H1 (cell line): ENCODE measurements around the gene DDX47. TPM values are rescaled to one million over a fixed set of nuclear protein-coding genes. Genes with fewer than 3 reads are reported as not detected.
A peak's percentile ranks its signal among the peaks of the same experiment; 100 is the strongest.

Experiments
- CTCF ChIA-PET: fragments of 300-600 bp; sonication (Branson Sonifier 250); formaldehyde crosslinking; loops from one replicate; lab custom pipeline; 2021; ENCODE audit not compliant: partially characterized antibody; lab: Charles Lee
- POLR2A ChIA-PET: fragments of 300-600 bp; sonication (Branson Sonifier 250); formaldehyde crosslinking; loops from one replicate; lab custom pipeline; 2021; ENCODE audit warnings: inconsistent platforms; ENCODE audit not compliant: partially characterized antibody; lab: Charles Lee
- DNase-seq, 2 experiments: peaks; one replicate each; pipeline versions ENCODE4 v3.0.0 to v3.0.0-alpha.2; 2010 to 2022; ENCODE audit warnings: low spot score in 2 of 2, low read depth in 1 of 2, mixed read lengths in 1 of 2
- FAIRE-seq: peaks from 2 replicates; lab custom pipeline; 2011; peaks lifted over from hg19 to GRCh38; lab: Jason Lieb, UNC
- H2AFZ ChIP-seq: 2 replicates; pipeline ENCODE4 v1.8.1; 2012; ENCODE audit warnings: low read length, inconsistent platforms
- H2AK5ac ChIP-seq: 2 replicates; pipeline ENCODE4 v1.6.1; 2013; ENCODE audit warnings: low read depth, low read length
- H2BK120ac ChIP-seq: replicated peaks from 2 replicates; pipeline ENCODE3; 2013; ENCODE audit warnings: low read depth, low read length, inconsistent platforms
- H2BK12ac ChIP-seq: 2 replicates; pipeline ENCODE4 v1.6.1; 2013; ENCODE audit warnings: low read depth, low read length
- H2BK15ac ChIP-seq: 2 replicates; pipeline ENCODE4 v1.6.1; 2013; ENCODE audit warnings: low read length
- H2BK20ac ChIP-seq: 2 replicates; pipeline ENCODE4 v1.6.1; 2013; ENCODE audit warnings: low read length
- H2BK5ac ChIP-seq: 2 replicates; pipeline ENCODE4 v1.6.1; 2013; ENCODE audit warnings: low read depth, low read length
- H3K14ac ChIP-seq: 2 replicates; pipeline ENCODE4 v1.6.1; 2013; ENCODE audit warnings: inconsistent platforms; ENCODE audit not compliant: insufficient read length
- H3K18ac ChIP-seq: 2 replicates; pipeline ENCODE4 v1.6.1; 2013; ENCODE audit warnings: low read length; ENCODE audit errors: extremely low read depth
- H3K23ac ChIP-seq: 2 replicates; pipeline ENCODE4 v1.6.1; 2013; ENCODE audit warnings: inconsistent platforms; ENCODE audit not compliant: insufficient read length
- H3K23me2 ChIP-seq: 2 replicates; pipeline ENCODE4 v1.6.1; 2013; ENCODE audit warnings: low read depth, low read length
- H3K27ac ChIP-seq: 2 replicates; pipeline ENCODE4 v1.6.1; 2011; ENCODE audit warnings: low read depth, low read length, inconsistent platforms
- H3K27me3 ChIP-seq, 4 experiments: replicated peaks in 1 of 4; 1 replicate in 1 of 4; 2 replicates in 3 of 4; pipeline versions ENCODE4 v1.6.1 to v1.8.1; 2011 to 2013; ENCODE audit warnings: low read length in 3 of 4, mild to moderate bottlenecking in 3 of 4, inconsistent platforms in 2 of 4, mixed read lengths in 2 of 4, moderate library complexity in 1 of 4; ENCODE audit not compliant: control insufficient read depth in 3 of 4, insufficient read depth in 3 of 4; ENCODE audit errors: extremely low read depth in 1 of 4
- H3K36me3 ChIP-seq, 4 experiments: 2 replicates each; pipeline versions ENCODE4 v1.6.1 to v1.8.1; 2011 to 2013; ENCODE audit warnings: mild to moderate bottlenecking in 4 of 4, low read length in 3 of 4, moderate library complexity in 2 of 4, control low read depth in 1 of 4, inconsistent platforms in 1 of 4; ENCODE audit not compliant: insufficient read depth in 4 of 4, control insufficient read depth in 2 of 4
- H3K4ac ChIP-seq: replicated peaks from 2 replicates; pipeline ENCODE3; 2013; ENCODE audit warnings: low read length, low read depth, mixed read lengths, inconsistent platforms; ENCODE audit not compliant: insufficient read length
- H3K4me1 ChIP-seq, 4 experiments: replicated peaks in 1 of 4; 1 replicate in 1 of 4; 2 replicates in 3 of 4; pipeline versions ENCODE4 v1.6.1 to v1.8.1; 2011 to 2013; ENCODE audit warnings: low read length in 3 of 4, inconsistent platforms in 2 of 4, mixed read lengths in 1 of 4; ENCODE audit not compliant: insufficient read depth in 4 of 4, control insufficient read depth in 3 of 4
- H3K4me2 ChIP-seq, 2 experiments: 2 replicates each; pipeline versions ENCODE4 v1.6.1 to v1.8.1; 2011 to 2013; ENCODE audit warnings: low read depth in 2 of 2, low read length in 2 of 2, control low read depth in 1 of 2, inconsistent platforms in 1 of 2, mild to moderate bottlenecking in 1 of 2; ENCODE audit not compliant: insufficient read depth in 1 of 2
- H3K4me3 ChIP-seq, 4 experiments: fragments of 200-600, 300-600 bp in 1 of 4; sonication (generic), shearing (Covaris generic), sonication (Bioruptor Twin) in 1 of 4; 2 replicates each; pipeline versions ENCODE4 v1.5.1 to v1.8.1; 2011 to 2016; ENCODE audit warnings: low read length in 4 of 4, low read depth in 3 of 4, control low read depth in 2 of 4, inconsistent platforms in 2 of 4, mild to moderate bottlenecking in 2 of 4, mixed read lengths in 1 of 4, moderate library complexity in 1 of 4; ENCODE audit not compliant: insufficient read depth in 2 of 4; ENCODE audit errors: extremely low read depth in 1 of 4
- H3K56ac ChIP-seq: replicated peaks from 2 replicates; pipeline ENCODE3; 2013; ENCODE audit warnings: low read depth, mild to moderate bottlenecking, mixed read lengths, low read length, inconsistent platforms; ENCODE audit not compliant: insufficient read length
- H3K79me1 ChIP-seq: 2 replicates; pipeline ENCODE4 v1.6.1; 2013; ENCODE audit warnings: low read depth, low read length, control low read depth
- H3K79me2 ChIP-seq, 2 experiments: 2 replicates each; pipeline versions ENCODE4 v1.6.1 to v1.8.1; 2012 to 2013; ENCODE audit warnings: low read length in 2 of 2, mild to moderate bottlenecking in 2 of 2, inconsistent platforms in 1 of 2; ENCODE audit not compliant: insufficient read depth in 2 of 2, control insufficient read depth in 1 of 2
- H3K9ac ChIP-seq, 4 experiments: replicated peaks in 1 of 4; 1 replicate in 1 of 4; 2 replicates in 3 of 4; pipeline versions ENCODE4 v1.6.1 to v1.8.1; 2011 to 2013; ENCODE audit warnings: low read depth in 3 of 4, low read length in 3 of 4, control low read depth in 2 of 4, mild to moderate bottlenecking in 2 of 4, moderate library complexity in 2 of 4, inconsistent platforms in 1 of 4; ENCODE audit errors: extremely low read depth in 1 of 4
- H3K9me3 ChIP-seq, 2 experiments: 2 replicates each; pipeline versions ENCODE4 v1.6.1 to v1.8.1; 2012 to 2013; ENCODE audit warnings: mild to moderate bottlenecking in 2 of 2, moderate library complexity in 2 of 2, control low read depth in 1 of 2, inconsistent platforms in 1 of 2, low read depth in 1 of 2, low read length in 1 of 2, mixed read lengths in 1 of 2; ENCODE audit not compliant: insufficient read depth in 2 of 2
- H4K20me1 ChIP-seq, 2 experiments: replicated peaks in 1 of 2; 2 replicates each; pipeline versions ENCODE3 to v1.8.1; 2011 to 2013; ENCODE audit warnings: inconsistent platforms in 2 of 2, low read length in 2 of 2, mild to moderate bottlenecking in 1 of 2; ENCODE audit not compliant: insufficient read depth in 2 of 2, control insufficient read depth in 1 of 2
- H4K5ac ChIP-seq: 2 replicates; pipeline ENCODE4 v1.6.1; 2013; ENCODE audit warnings: low read length, low read depth, mixed read lengths, inconsistent platforms; ENCODE audit not compliant: insufficient read length
- H4K8ac ChIP-seq: 2 replicates; pipeline ENCODE4 v1.8.0; 2013; ENCODE audit warnings: mild to moderate bottlenecking, moderate library complexity, low read length, inconsistent platforms; ENCODE audit not compliant: insufficient read depth; ENCODE audit errors: extremely low read depth
- H4K91ac ChIP-seq: replicated peaks from 2 replicates; pipeline ENCODE3; 2013; ENCODE audit warnings: low read length, mixed read lengths, inconsistent platforms; ENCODE audit not compliant: insufficient read length
- SIX5 ChIP-seq: IDR thresholded peaks from 2 replicates; pipeline ENCODE4 v1.6.1; 2011; ENCODE audit warnings: mild to moderate bottlenecking, low read depth, low read length
- YY1 ChIP-seq: IDR thresholded peaks from 2 replicates; pipeline ENCODE4 v1.6.1; 2011; ENCODE audit warnings: low read depth, mild to moderate bottlenecking, low read length
- WGBS, 2 experiments: shearing (Covaris generic) in 1 of 2; methylation state at CpG; one replicate each; pipeline versions ENCODE4 v1.1.6 to v1.1.7; 2013 to 2015; ENCODE audit warnings: low lambda C conversion rate in 2 of 2, mixed read lengths in 2 of 2, inconsistent platforms in 1 of 2, low coverage in 1 of 2, missing lambda C conversion rate in 1 of 2; ENCODE audit not compliant: insufficient replicate concordance in 2 of 2, insufficient coverage in 1 of 2, insufficient read length in 1 of 2; ENCODE audit errors: extremely low coverage in 1 of 2, missing lambda C conversion rate in 1 of 2; 5-methylcytosine and 5-hydroxymethylcytosine counted together
- polyA plus RNA-seq, 7 experiments: library from polyadenylated mRNA; depleted of rRNA in 3 of 7; stranded (reverse) in 5 of 7; unstranded in 2 of 7; fragments of >200 nt in 5 of 7; fragments of 200-250 nt in 2 of 7; gene quantifications; 1 replicate in 5 of 7; 2 replicates in 1 of 7; 4 replicates in 1 of 7; pipeline versions ENCODE4 v1.2.1 to v1.2.3, GENCODE V29; 2011 to 2013; ENCODE audit warnings: missing spikeins in 2 of 7, mixed read lengths in 2 of 7
- total RNA-seq: library from RNA; stranded (reverse); fragmentation: NEBNext Ultra II Directional; extraction: Animal tissue kit (Norgen Biotek cat#: 25700); gene quantifications from 2 replicates; pipeline ENCODE4 v1.2.1, GENCODE V29; 2021

The DDX47 gene
- total and polyA plus RNA-seq, 2 of the 8 experiments (the other 6 are each of a cell fraction or from before 2014, with no cell fraction given), result 54.4 to 74.2 TPM

DNA sequence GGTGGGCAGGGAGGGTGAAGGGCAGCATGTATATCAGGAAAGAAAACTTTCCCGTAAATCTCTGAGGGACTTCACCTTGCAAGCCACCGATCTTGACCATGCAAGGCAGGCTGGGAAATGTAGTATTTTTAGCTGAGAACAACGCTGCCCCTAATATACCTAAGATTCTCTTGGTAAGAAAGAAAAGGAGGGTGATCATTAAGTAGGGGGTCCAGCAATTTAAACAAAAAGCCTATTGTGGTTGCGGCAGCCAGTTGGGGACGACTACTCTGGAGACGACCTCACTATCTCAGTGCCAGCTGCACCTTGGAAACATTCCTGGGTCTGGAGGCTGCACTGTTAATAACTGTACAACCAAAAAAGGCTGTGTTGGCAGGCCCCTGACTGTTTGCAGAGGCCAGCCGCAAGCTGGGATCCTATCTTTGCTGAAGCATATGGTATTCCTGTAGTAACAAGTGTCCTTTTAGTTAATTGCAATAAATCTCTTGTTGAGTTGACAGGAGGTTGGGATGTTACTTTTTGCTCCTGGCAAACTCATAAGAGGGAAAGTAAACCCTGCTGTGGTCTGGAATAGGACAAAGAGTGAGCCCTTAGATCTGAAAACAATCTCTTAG is 21.3 kb upstream of the DDX47 start:
- Histone ChIP-seq H4K8ac (no peak overlapping the region), H3K4me2 (0 out of 4 replicates have a peak overlapping the region, but pooled peaks of 1 of the 2 experiments have one; percentile 7), H3K9ac (0 out of 7 replicates have a peak overlapping the region, but pooled peaks of 1 of the 4 experiments have one; percentile 28), H3K56ac (no peak overlapping the region), H3K18ac (no peak overlapping the region), H3K23ac (no peak overlapping the region), H3K4me1 (peaks cover 0 to 5% (median 0%) of the 10 kb centered on the region in 4 experiments; a peak in 1 of 7 replicates), H3K23me2 (peaks cover 2% of the 10 kb centered on the region; the same call in 1 of the 2 replicates), H3K14ac (no peak overlapping the region), H3K79me2 (no peaks in the 10 kb centered on the region), H4K91ac (no peak overlapping the region), H2BK5ac (no peak overlapping the region), H2BK120ac (no peak overlapping the region), H2BK12ac (no peak overlapping the region), H2AFZ (peak overlapping the region; percentile 49; the same call in 1 of the 2 replicates), H3K4me3 (no peak overlapping the region), H3K36me3 (no peaks in the 10 kb centered on the region), H3K27me3 (peaks cover 12 to 19% (median 18%) of the 10 kb centered on the region in 4 experiments), H4K20me1 (no peaks in the 10 kb centered on the region), H4K5ac (no peak overlapping the region), H2AK5ac (no peak overlapping the region), H3K79me1 (no peaks in the 10 kb centered on the region), H3K4ac (no peak overlapping the region), H2BK15ac (no peak overlapping the region), H3K27ac (no peak overlapping the region), H2BK20ac (0 out of 2 replicates have a peak overlapping the region, but pooled peaks have one; percentile 32), H3K9me3 (no peaks in the 10 kb centered on the region)
- TF ChIP-seq SIX5, result peak; percentile 58
- no peak for TF ChIP-seq YY1
- ChIA-PET POLR2A (interaction anchor here (0.6 to 1.4 kb wide), 2 partner anchors 22 to 270 kb away, joined by 3 to 4 read pairs; partner anchors contain the start of gene DDX47), CTCF (interaction anchor here (1.0 to 1.9 kb wide), 3 partner anchors 22 to 55 kb away, joined by 3 to 6 read pairs (median 4); partner anchors contain the start of gene DDX47)
- FAIRE-seq (peak; percentile 76), DNase-seq (no peak)
- WGBS, 2 experiments, result 67% methylated on average over 7 of the region's 7 CpGs; no CpG with 5 or more reads in 1 of the 2 experiments
